CD4-positive, alpha-beta T cell (primary cell): ENCODE results near the gene INSM2. TPM values are rescaled to one million over a fixed set of nuclear protein-coding genes. Genes with fewer than 3 reads are reported as not detected.

Experiments
- ATAC-seq: fragments of 200-7000 bp; cut with Tn5 transposase; one replicate; pipeline ENCODE4 v1.10.0; 2022; ENCODE audit warnings: mild to moderate bottlenecking; ENCODE audit not compliant: poor library complexity
- CTCF ChIA-PET: fragments of 350-600 bp; sonication (Branson Sonifier 250); formaldehyde crosslinking; loops from one replicate; lab custom pipeline; 2021; ENCODE audit warnings: antibody characterized with exemption, inconsistent platforms; lab: Charles Lee
- POLR2A ChIA-PET: fragments of 350-600 bp; sonication (Branson Sonifier 250); formaldehyde crosslinking; loops from one replicate; lab custom pipeline; 2021; ENCODE audit warnings: antibody characterized with exemption, inconsistent platforms; lab: Charles Lee
- DNase-seq, 14 experiments: peaks; one replicate each; pipeline ENCODE4 v3.0.0-alpha.2; 2013 to 2020; ENCODE audit warnings: mixed read lengths in 2 of 14
- H3K27ac ChIP-seq, 2 donors: one replicate each; pipeline versions ENCODE4 v1.5.1 to v1.7.0; 2013; ENCODE audit warnings: low read length in 2 of 2, low read depth in 1 of 2, mild to moderate bottlenecking in 1 of 2
- H3K27me3 ChIP-seq, 2 experiments: 1 replicate in 1 of 2; 2 replicates in 1 of 2; pipeline versions ENCODE4 v1.6.1 to v1.7.0; 2013; ENCODE audit warnings: low read length in 2 of 2, control low read depth in 1 of 2, mild to moderate bottlenecking in 1 of 2, moderate library complexity in 1 of 2; ENCODE audit not compliant: insufficient read depth in 2 of 2, control insufficient read depth in 1 of 2
- H3K36me3 ChIP-seq: one replicate; pipeline ENCODE4 v1.6.1; 2013; ENCODE audit warnings: low read length, control low read depth; ENCODE audit not compliant: insufficient read depth
- H3K4me1 ChIP-seq: one replicate; pipeline ENCODE4 v1.6.1; 2013; ENCODE audit warnings: low read length, control low read depth; ENCODE audit not compliant: insufficient read depth
- H3K4me3 ChIP-seq: one replicate; pipeline ENCODE4 v1.5.1; 2013; ENCODE audit warnings: mild to moderate bottlenecking, low read length, moderate library complexity
- H3K9me3 ChIP-seq, 2 experiments: 1 replicate in 1 of 2; 2 replicates in 1 of 2; pipeline versions ENCODE4 v1.6.1 to v1.7.0; 2013; ENCODE audit warnings: low read length in 2 of 2, mild to moderate bottlenecking in 2 of 2, control low read depth in 1 of 2, moderate library complexity in 1 of 2; ENCODE audit not compliant: control insufficient read depth in 1 of 2, insufficient read depth in 1 of 2
- H3K27ac Mint-ChIP-seq: one replicate; pipeline ENCODE4 v1.8.0; 2020; ENCODE audit warnings: mixed read lengths
- H3K27me3 Mint-ChIP-seq: one replicate; pipeline ENCODE4 v1.8.0; 2021; ENCODE audit warnings: mixed read lengths
- H3K36me3 Mint-ChIP-seq: one replicate; pipeline ENCODE4 v1.8.0; 2021; ENCODE audit warnings: low read depth, mixed read lengths
- H3K4me1 Mint-ChIP-seq: one replicate; pipeline ENCODE4 v1.8.0; 2021; ENCODE audit warnings: low read depth, mixed read lengths
- H3K4me3 Mint-ChIP-seq: one replicate; pipeline ENCODE4 v1.8.0; 2020; ENCODE audit warnings: mild to moderate bottlenecking, mixed read lengths
- H3K9me3 Mint-ChIP-seq: one replicate; pipeline ENCODE4 v1.8.0; 2020; ENCODE audit warnings: mixed read lengths
- CTCF ChIP-seq: fragments of 200-600 bp; IDR thresholded peaks from one replicate; pipeline ENCODE4 v1.8.0; 2022; ENCODE audit warnings: antibody characterized with exemption, mild to moderate bottlenecking
- intact Hi-C, 2 experiments: fragments of 100-400 bp; cut with DNase I in 1 of 2; cut with micrococcal nuclease in 1 of 2; formaldehyde crosslinking; loops; one replicate each; pipeline versions ENCODE4 v1.15.1 to v1.9.0; 2023 to 2025; cut with DNase I, micrococcal nuclease
- total RNA-seq, 174 experiments: library from RNA in 2 of 174; stranded (reverse) in 2 of 174; gene quantifications; one replicate each; pipeline ENCODE4 v1.2.3 and lab custom pipeline; 2021 to 2026

INSM2 gene
- total RNA-seq, 2 experiments from 2014 or later = not detected

- Mint-ChIP-seq H3K4me1 (no peaks in the 10 kb centered on the region), H3K36me3 (peaks cover 46% of the 10 kb centered on the region), H3K27ac (no peak overlapping the region), H3K9me3 (no peaks in the 10 kb centered on the region), H3K27me3 (no peaks in the 10 kb centered on the region), H3K4me3 (no peak overlapping the region)
- Histone ChIP-seq H3K27ac (no peak overlapping the region), H3K4me1 (no peaks in the 10 kb centered on the region), H3K4me3 (no peak overlapping the region), H3K36me3 (peaks cover 8% of the 10 kb centered on the region), H3K27me3 (no peaks in the 10 kb centered on the region), H3K9me3 (no peaks in the 10 kb centered on the region)
- intact Hi-C loops = no loop called here
- TF ChIP-seq CTCF = no peak
- no peak for DNase-seq
- ChIA-PET CTCF (no interaction called here), POLR2A (no interaction called here)
- no peak for ATAC-seq
Measured at GRCh38 chr14:35576260-35576659, 42.3 kb downstream of the INSM2 start.

- no peaks in the 10 kb centered on the region for H3K27me3 ChIP-seq
- H3K27ac Mint-ChIP-seq = no peak overlapping the region
- no peaks in the 10 kb centered on the region for H3K9me3 ChIP-seq
- H3K4me3 Mint-ChIP-seq = no peak overlapping the region
- no peaks in the 10 kb centered on the region for H3K9me3 Mint-ChIP-seq
- no peaks in the 10 kb centered on the region for H3K27me3 Mint-ChIP-seq
- H3K4me1 Mint-ChIP-seq = no peaks in the 10 kb centered on the region
- TF ChIP-seq CTCF = no peak
- H3K36me3 Mint-ChIP-seq = peaks cover 52% of the 10 kb centered on the region
- H3K4me3 ChIP-seq = no peak overlapping the region
- H3K36me3 ChIP-seq = peaks cover 4% of the 10 kb centered on the region
- H3K4me1 ChIP-seq = no peaks in the 10 kb centered on the region
- DNase-seq (no peak), ATAC-seq (no peak)
- ChIA-PET CTCF (no interaction called here), POLR2A (no interaction called here)
- no peak overlapping the region for H3K27ac ChIP-seq
- intact Hi-C loops = no loop called here
Measured at GRCh38 chr14:35576856-35577255, 42.9 kb downstream of the INSM2 start.

GRCh38 chr14:35578135-35578534, 44.2 kb downstream of the INSM2 start:
- Histone ChIP-seq H3K36me3 (peaks cover 4% of the 10 kb centered on the region), H3K4me1 (no peaks in the 10 kb centered on the region), H3K27ac (no peak overlapping the region), H3K9me3 (no peaks in the 10 kb centered on the region), H3K4me3 (no peak overlapping the region), H3K27me3 (no peaks in the 10 kb centered on the region)
- Mint-ChIP-seq H3K4me1 (no peaks in the 10 kb centered on the region), H3K36me3 (peaks cover 54% of the 10 kb centered on the region), H3K9me3 (no peaks in the 10 kb centered on the region), H3K4me3 (no peak overlapping the region), H3K27ac (no peak overlapping the region), H3K27me3 (no peaks in the 10 kb centered on the region)
- no peak for ATAC-seq
- TF ChIP-seq CTCF = no peak
- ChIA-PET CTCF (no interaction called here), POLR2A (no interaction called here)
- intact Hi-C loops = no loop called here
- DNase-seq = no peak
